KBM-7 (cell line): Measurements from ENCODE around the gene SFTPB.
"Not testable (repeated sequence)": the region's sequence is repeated elsewhere in the genome, so short reads cannot be mapped to it uniquely, and the experiment has no call there.

Experiments used
- DNase-seq: peaks from one replicate; pipeline ENCODE4 v3.0.0-alpha.2; 2015
- in situ Hi-C: fragments of 300-500 bp; cut with MboI; formaldehyde crosslinking; loops from 2 replicates; pipeline ENCODE4 v1.14.3; 2020; ENCODE audit warnings: low sequenced_read_pairs, low pct_unique_long_range_greater_than_20kb, mixed read lengths

SFTPB gene

GRCh38 chr2:85631316-85631715, 36.7 kb downstream of the SFTPB start:
- in situ Hi-C loops, result no loop called here
- DNase-seq, result no peak

- DNase-seq, result peak; percentile 14
- in situ Hi-C loops, result no loop called here
Observed at GRCh38 chr2:85628658-85629057, 39.3 kb downstream of the SFTPB start.

GRCh38 chr2:85623991-85624390, 44.0 kb downstream of the SFTPB start:
- in situ Hi-C loops, result no loop called here
- no peak for DNase-seq

GRCh38 chr2:85621338-85621737, 46.7 kb downstream of the SFTPB start:
- in situ Hi-C loops, result no loop called here
- DNase-seq, result no peak

- in situ Hi-C loops, result no loop called here
Observed at GRCh38 chr2:85619617-85620016, 48.4 kb downstream of the SFTPB start.

GRCh38 chr2:85617723-85618122, 50.3 kb downstream of the SFTPB start:
- in situ Hi-C loops, DNase-seq: not testable (repeated sequence)

More at GRCh38 chr2:85619617-85620016, 48.4 kb downstream of the SFTPB start:
- no peak for DNase-seq

- DNase-seq, result no peak
- in situ Hi-C loops, result no loop called here
Observed at GRCh38 chr2:85615413-85615728, 52.6 kb downstream of the SFTPB start.

- DNase-seq, in situ Hi-C loops: not testable (repeated sequence)
Observed at GRCh38 chr2:85614757-85615156, 53.2 kb downstream of the SFTPB start.

GRCh38 chr2:85613717-85614515, 54.1 kb downstream of the SFTPB start:
- in situ Hi-C loops, result no loop called here

GRCh38 chr2:85611705-85612587, 56.1 kb downstream of the SFTPB start, which contains the start of gene C2orf68:
C2orf68 (minus strand) TSS chr2:85612066; CDS start chr2:85611984, 82 bp downstream.
- DNase-seq, result peak; percentile 93
- in situ Hi-C loops, result no loop called here

More at GRCh38 chr2:85613717-85614515, 54.1 kb downstream of the SFTPB start:
- DNase-seq, result no peak

GRCh38 chr2:85611217-85611704, 56.7 kb downstream of the SFTPB start:
- DNase-seq, result no peak
- in situ Hi-C loops, result no loop called here
